NCI-H1417 (cell line): Measurements from ENCODE around the gene ZFAND5.

Experiments
- DNase-seq, 3 experiments: peaks; one replicate each; lab custom pipeline; 2025; lab: John Stamatoyannopoulos, UW

The ZFAND5 gene

DNA sequence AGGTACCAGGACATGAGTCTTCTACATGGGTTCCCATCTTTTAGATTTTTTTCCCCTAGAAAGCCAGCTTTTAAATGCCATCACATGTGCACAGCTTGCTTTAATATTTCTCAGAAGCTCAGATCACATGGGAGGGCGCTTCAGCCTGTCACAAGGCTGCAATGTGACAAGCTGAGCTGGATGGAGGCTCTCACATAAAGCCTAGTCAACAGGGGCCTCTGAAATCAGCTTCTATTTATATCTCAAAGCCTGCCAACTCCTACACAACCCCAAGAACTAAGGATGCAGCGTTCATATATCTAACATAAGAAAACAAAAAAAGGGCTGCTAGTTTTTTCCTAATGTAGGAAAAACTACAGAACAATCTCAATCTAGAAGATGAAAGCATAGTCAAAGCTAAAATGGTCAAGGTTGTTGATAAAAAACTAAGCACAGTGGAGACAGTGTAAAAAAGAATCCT, 2.3 kb downstream of the ZFAND5 start:
- peak; percentile 2 to 74 (median 26) for DNase-seq

DNA sequence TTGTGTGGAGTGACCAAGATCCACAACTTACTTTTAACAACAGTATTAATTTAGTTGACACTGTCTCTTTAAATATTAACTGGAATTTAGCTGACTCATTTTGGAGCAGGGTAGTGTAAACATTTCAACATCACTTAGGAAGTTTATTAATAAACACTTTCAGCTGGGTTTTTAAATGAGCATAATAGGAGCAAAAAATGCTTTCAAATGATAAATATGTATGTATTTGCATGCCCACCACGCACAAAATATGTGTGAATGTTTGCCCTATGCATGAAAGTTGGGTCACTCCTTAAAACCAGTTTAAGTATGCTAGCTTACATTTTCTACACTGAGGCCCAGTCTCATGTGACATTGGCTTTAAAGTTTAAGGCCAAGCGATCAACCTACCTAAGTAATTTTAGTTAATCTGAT, 2.9 kb downstream of the ZFAND5 start:
- peak in 1 of 3 experiments; percentile 35 for DNase-seq

- DNase-seq: no peak
These were observed 3.8 kb downstream of the ZFAND5 start for GRCh38 chr9:72361217-72361616.

DNA sequence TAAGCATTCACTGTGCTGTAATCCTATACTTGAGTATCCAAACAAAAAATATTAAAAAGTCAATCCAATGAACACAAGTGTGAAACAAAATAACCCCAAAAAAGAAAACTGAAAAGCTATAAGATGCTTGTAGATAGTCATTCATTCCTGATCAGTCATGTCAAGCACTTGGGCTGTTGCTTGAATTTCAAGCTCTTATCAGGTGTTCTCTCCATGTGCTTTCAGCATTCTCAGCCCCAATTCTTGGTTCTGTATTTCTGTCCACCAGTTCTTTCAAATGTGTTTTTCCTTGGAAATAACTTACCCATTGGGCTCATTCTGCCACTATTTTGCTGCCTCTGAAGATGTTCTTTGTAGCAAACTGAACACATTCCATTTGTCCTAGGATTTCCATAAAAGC, 4.7 kb downstream of the ZFAND5 start:
- no peak for DNase-seq

GRCh38 chr9:72356041-72356582, 8.9 kb downstream of the ZFAND5 start:
- DNase-seq: no peak

DNA sequence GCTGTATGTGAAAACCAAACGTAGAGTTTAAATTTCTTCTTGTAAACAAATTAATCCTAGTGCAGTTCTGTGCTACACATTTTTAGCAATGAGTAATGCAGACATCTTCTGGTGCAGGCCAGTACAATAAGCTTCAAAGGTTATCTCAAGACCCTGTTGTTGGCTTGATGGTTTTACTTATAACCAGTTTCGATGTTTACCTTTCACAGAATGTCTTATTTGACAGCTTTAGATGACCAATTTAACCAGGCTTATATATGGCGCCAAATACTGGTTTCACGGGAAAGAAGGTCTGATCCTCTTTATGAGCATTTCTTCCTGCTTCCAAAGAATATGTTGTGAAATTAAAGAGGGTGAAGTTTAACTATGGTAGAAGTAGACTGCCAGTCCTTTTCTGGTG, 9.9 kb downstream of the ZFAND5 start:
- no peak for DNase-seq

- no peak for DNase-seq
These were observed 10.3 kb downstream of the ZFAND5 start for GRCh38 chr9:72354704-72355103.

DNA sequence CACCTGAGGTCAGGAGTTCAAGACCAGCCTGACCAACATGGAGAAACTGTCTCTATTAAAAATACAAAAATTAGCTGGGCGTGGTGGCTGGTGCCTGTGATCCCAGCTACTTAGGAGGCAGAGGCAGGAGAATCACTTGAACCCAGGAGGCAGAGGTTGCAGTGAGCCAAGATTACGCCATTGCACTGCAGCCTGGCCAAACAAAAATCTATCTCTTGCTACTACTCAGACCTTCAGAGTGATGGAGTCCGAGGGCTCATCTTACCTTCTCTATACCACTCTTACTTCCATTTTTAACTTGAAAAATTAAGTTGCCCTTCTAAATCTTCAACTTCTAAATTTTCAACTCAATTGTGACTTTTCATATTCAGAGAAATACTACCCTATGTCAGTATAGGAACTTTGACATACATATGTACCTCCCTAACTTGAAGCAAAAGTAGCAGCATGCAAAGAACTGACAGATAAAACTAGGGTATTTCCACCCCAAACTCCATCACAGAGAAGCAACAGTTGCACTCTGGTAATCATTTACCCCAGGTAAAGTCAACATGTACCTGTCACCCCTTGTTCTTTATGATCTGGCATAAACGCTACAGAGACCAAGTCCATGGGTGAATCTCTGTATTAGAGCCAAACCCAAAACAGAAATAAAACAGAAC, 11.4 kb downstream of the ZFAND5 start:
- no peak for DNase-seq

DNA sequence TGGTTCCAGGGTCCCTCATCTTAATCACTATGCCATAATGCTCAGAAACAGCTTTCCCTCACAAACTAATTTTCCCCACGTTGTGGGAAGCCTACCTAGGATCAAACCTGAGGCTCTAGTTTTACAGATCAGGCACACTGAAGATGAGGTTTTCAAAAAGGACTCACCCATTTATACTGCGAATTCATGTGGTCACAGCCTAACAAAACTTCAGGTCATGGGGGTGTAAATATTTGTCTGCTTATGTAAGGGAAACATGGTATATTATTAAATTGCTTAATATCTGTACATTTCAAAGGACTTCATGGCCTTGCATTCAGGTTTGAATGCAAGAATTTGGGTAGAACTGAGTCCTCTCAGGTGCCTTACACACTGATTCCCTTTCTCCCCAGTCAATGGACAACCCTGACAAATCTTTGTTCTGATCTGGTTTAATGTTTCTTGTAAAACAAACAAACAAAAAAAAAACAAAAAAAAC, 12.1 kb downstream of the ZFAND5 start:
- no peak for DNase-seq

- no peak for DNase-seq
These were observed 13.2 kb downstream of the ZFAND5 start for GRCh38 chr9:72351538-72352453.

DNA sequence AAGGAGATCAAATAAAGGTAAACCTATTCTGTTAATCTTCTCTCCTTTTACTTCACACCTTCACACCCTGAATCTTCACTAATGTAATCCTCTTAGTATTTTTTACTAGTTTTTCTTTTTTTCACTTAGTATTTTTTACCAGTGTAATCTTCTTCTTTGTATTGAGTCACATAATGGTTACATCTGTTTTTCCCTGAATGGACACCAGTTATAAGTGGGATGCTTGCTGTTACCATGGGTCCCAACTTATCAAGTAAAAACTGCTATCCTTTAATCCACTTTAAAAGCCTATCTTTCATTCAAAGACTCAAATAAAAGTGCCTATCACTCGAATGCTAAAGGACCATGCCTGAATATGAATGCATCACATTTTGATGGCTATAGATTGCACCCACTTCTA, 15.1 kb downstream of the ZFAND5 start:
- DNase-seq: no peak

- no peak for DNase-seq
These were observed 15.8 kb downstream of the ZFAND5 start for GRCh38 chr9:72349240-72349639.

DNA sequence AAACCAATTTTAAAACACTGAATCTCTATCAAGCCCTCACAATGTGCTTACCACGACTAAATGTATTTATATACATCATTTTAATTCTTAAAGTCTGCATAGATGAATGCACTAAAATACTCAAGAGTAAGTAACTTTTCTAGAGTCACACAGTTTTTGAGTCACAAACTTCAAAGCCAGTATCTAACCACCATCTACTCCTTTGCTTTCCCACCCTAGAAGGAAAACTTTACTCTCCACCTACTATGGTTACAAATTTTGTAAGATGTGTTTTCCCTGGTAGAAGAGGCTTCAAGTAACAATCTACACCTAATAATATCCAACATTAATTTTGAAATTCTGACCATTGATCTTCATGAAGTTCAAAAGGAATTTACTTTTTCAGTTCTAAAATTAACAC, 18.7 kb downstream of the ZFAND5 start:
- no peak for DNase-seq

DNA sequence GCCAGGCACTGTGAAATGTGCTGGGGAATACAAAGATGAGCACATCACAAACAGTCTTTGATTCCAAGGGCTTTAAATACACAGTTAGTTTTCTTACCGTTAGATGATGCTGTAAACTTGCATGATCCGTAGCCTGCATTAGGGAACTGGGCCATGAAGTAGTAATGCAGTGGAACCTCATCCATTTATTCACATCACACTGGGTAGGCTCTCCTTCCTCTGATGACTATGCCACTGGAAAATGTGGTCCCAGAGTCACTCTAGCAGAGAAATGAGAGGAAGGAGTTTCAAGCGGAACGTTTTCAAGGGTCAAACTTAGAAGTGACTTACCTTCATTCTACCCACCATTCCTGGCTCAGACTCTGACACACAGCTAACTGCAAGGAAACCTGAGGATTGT, 26.4 kb downstream of the ZFAND5 start:
- DNase-seq: no peak

DNA sequence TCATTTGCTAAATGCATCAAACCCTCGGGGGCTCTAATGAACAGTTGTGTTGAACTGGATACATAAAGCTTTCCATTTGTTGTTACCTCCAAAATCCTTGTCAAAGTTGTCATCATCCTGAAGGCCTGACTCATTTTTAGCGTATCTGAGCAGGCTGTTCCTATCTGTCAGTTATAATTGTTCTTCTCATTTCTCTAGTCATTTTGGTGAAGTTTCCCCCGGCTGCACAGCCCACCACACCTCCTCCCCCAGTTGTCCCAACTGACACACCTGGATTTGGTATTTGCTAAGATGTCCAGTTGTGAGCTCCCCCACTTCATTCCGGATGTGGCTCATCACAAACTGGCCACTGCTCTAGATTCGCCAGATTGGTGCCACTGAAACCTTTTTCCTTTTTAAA, 27.7 kb downstream of the ZFAND5 start:
- no peak for DNase-seq

DNA sequence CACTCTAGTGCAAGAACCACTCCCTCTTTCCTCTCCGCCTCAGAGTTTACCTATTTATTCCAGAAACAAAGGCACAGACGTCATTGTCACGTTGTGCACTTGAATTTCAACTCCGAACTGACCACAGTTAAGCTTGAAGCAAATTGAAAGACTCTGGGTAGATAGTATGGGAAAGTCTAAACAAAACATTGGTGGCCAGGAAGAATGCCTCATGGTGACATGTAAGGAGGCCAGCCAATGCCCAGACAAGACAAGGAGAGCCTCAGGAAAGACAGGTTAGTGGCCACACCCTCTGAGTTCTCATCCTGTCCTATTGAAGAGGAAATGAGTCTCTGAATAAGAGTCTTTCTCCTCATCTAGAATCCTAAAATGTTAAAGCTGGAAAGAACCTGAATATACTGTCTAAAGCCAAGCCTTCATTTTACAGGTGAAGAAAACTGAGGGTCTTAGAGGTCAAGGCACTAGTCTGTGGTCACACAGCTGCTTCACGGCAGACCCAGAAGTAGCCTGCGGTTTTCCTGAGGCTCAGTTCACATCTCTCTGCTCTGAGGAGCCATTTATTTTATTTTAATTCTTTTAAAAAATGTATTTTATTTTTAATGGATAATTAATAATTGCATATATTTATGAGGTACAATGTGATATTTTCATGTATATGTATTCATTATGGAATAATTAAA, 30.2 kb downstream of the ZFAND5 start:
- DNase-seq: no peak

DNA sequence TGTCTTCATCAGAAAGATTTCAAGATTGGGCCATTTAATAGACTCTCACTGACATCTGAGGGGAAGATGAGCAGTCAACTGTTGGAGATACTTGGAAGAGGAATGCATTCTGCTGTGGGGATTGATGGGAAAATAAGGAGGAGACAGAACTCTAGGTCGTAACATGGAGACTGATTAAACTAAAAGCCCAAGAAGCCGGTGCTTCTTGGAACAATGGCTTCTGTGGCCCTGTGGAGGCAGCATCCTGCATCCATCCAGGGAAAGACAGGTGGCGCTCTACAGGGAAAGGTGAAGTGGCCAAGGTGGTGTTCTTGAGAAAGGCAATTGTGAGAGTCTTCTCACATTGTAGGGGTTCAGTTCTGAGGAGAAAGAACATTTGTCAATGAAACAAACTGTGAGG, 31.3 kb downstream of the ZFAND5 start:
- no peak for DNase-seq

DNA sequence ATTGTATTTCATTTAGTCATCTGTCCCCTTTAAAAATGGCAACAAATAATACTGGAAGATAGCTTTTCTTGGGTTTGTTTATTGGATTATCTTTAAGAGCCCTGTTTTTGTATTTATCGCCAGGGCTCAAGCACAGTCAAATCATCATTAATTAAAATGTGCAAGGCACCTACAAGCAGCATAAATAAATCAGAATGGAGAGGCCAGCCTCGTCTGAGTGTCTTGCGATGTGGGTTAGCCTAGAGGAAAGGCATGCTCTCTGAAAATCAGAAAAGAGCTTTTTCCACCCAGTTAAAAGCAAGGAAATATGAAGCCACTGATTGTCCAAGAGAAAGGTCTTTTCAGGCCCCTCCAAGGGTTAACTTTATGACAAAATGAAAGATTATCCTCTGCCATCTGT, 31.8 kb downstream of the ZFAND5 start:
- DNase-seq: no peak

DNA sequence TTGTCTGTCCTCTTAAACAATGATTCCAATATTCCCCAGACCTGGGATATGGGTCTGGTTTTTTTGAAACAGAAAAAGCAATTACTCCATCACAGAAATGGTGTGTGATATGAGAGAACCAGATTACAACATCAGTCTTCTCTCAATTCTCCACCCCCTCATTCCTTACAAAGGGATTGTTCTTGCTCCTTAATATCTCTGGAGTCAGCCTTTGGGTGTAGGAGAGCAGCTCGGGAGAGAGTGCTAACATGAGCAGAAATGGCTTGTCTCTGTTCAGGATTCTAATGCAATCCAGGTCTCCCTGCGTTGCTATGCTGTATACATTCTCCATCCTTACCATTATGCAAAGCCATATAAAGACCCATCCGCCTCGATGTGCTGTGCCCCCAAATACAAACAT, 32.7 kb downstream of the ZFAND5 start:
- DNase-seq: no peak

- no peak for DNase-seq
These were observed 37.4 kb downstream of the ZFAND5 start for GRCh38 chr9:72327631-72328030.

- DNase-seq: no peak
These were observed 38.4 kb downstream of the ZFAND5 start for GRCh38 chr9:72326641-72327040.

GRCh38 chr9:72324974-72325373, 40.0 kb downstream of the ZFAND5 start:
- no peak for DNase-seq
